Measurements from ENCODE around the gene LRRC3.

GRCh38 chr21:44489962-44490361, 34.7 kb downstream of the LRRC3 start:
- no peak for TF ChIP-seq GATA3 (IDR thresholded peaks at IDR 0.05; ENCODE audit: low read depth, low read length)
- no peak for TF ChIP-seq GATA2 (IDR thresholded peaks at IDR 0.05; ENCODE audit: low read depth, low read length)

Measured in SH-SY5Y (cell line).